RWPE1 (cell line): ENCODE measurements around the gene ARID1A.
A peak's percentile ranks its signal among the peaks of the same experiment; 100 is the strongest.
"Not testable (repeated sequence)": the region's sequence is repeated elsewhere in the genome, so short reads cannot be mapped to it uniquely, and the experiment has no call there.

Experiments
- CTCF ChIA-PET: fragments of 350-600 bp; sonication (Branson Sonifier 250); formaldehyde crosslinking; extraction: SDS; loops from one replicate; lab custom pipeline; 2021; lab: Yijun Ruan, JAX
- POLR2A ChIA-PET: fragments of 400-600 bp; formaldehyde crosslinking; extraction: SDS; loops from one replicate; lab custom pipeline; 2020; ENCODE audit warnings: antibody characterized with exemption; ENCODE audit not compliant: low non-redundant PET; lab: Yijun Ruan, JAX
- DNase-seq: peaks from one replicate; pipeline ENCODE4 v3.0.0; 2012; ENCODE audit warnings: low spot score
- H3K27ac ChIP-seq: fragments of 450-650 bp; 2 replicates; pipeline ENCODE4 v1.5.1; 2017
- TF ChIP-seq, protein P1 (sequence below): fragments of 450-650 bp; conservative IDR thresholded peaks from 2 replicates; pipeline ENCODE4 v1.5.1; 2017; ENCODE audit warnings: low read depth, mild to moderate bottlenecking

The ARID1A gene

DNA sequence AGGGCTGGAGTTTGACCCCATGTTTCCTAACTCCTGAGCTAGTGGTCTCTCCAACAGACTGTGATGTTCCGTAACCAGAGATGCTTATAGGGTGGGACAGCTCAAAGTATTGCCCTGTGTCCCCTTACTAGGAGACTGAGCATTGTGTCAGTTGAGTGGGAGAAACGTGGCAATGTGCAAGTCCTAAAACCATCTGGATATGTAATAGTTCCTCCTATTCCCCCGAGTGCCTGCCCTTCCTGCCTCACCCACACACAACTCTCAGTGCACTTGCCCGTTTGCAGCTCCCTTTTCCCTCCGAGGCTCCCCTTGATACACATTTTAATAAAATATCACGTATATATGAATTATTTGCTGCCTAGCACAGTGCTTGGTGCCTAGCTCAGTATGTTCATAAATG, 95.3 kb downstream of the ARID1A start:
- ChIA-PET POLR2A (no interaction called here), CTCF (interaction anchor here (0.6 to 5.2 kb wide), 4 partner anchors 10 to 191 kb away, joined by 3 to 96 read pairs (median 6); no protein-coding TSS in a partner anchor)
- no peak for DNase-seq

DNA sequence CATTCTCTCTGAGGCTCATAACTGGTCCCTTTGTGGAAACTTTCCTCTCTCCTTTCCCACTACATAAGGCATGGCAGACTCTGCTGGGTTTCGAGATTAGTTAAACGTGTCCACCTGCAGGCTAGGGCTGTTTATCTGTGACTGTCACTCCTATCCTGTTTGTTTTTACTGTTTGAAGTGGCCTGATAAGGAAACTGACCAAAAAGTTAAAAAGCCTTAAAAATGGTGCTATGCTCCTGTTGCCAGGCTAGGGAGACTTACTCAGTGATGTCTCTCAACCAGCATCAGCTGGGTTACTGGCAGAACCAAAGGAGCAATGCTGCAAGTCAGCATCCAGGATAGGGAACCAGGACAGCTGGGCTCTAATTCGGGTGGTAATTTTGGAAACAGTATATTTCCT, 95.8 kb downstream of the ARID1A start:
- ChIA-PET POLR2A (no interaction called here), CTCF (interaction anchor here (5.2 kb wide), 1 partner anchor 191 kb away, joined by 96 read pairs; no protein-coding TSS in a partner anchor)
- TF ChIP-seq, protein P1, sequence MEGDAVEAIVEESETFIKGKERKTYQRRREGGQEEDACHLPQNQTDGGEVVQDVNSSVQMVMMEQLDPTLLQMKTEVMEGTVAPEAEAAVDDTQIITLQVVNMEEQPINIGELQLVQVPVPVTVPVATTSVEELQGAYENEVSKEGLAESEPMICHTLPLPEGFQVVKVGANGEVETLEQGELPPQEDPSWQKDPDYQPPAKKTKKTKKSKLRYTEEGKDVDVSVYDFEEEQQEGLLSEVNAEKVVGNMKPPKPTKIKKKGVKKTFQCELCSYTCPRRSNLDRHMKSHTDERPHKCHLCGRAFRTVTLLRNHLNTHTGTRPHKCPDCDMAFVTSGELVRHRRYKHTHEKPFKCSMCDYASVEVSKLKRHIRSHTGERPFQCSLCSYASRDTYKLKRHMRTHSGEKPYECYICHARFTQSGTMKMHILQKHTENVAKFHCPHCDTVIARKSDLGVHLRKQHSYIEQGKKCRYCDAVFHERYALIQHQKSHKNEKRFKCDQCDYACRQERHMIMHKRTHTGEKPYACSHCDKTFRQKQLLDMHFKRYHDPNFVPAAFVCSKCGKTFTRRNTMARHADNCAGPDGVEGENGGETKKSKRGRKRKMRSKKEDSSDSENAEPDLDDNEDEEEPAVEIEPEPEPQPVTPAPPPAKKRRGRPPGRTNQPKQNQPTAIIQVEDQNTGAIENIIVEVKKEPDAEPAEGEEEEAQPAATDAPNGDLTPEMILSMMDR: no peak
- no peak overlapping the region for H3K27ac ChIP-seq
- DNase-seq: no peak

More for the DNA sequence above, 95.3 kb downstream of the ARID1A start:
- TF ChIP-seq, protein P1: no peak
- no peak overlapping the region for H3K27ac ChIP-seq

DNA sequence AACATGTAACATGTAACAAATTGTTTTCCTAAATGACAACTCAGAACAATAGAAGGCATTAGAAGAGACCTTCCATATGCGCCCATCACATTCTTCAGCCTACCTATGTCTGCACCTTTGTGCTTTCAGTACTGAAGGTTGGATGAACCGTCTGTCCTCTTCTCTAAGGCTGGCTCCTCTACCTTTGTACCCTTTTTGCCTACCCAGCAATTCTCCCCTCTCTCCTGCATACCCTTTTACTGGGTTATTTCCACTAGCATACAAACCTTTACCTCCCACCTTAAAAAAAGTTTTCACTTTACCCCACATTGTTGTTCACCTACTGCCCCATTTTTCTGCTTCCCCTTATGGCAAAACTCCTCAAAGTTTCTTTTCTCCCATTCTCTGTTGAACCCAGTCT, 97.1 kb downstream of the ARID1A start:
- no peak for DNase-seq
- H3K27ac ChIP-seq: no peak overlapping the region
- CTCF ChIA-PET: no interaction called here
- TF ChIP-seq, protein P1: no peak
- POLR2A ChIA-PET: no interaction called here

DNA sequence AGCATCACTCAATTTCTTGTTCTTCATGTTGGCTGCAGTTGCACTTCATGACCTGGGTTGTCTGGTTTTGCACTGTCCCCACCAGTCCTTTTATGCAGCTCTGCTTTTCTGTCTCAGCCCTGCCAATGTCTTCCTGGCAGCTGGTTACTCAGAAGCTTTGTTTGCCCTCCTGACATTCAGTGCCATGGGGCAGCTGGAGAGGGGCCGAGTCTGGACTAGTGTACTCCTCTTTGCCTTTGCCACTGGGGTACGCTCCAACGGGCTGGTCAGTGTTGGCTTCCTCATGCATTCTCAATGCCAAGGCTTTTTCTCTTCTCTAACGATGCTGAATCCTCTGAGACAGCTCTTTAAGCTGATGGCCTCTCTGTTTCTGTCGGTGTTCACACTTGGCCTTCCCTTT, 98.6 kb downstream of the ARID1A start:
- TF ChIP-seq, protein P1: no peak
- ChIA-PET CTCF (interaction anchor here (0.9 to 1.0 kb wide), 2 partner anchors 16 to 192 kb away, joined by 3 to 4 read pairs; no protein-coding TSS in a partner anchor), POLR2A (no interaction called here)
- no peak overlapping the region for H3K27ac ChIP-seq
- DNase-seq: no peak

DNA sequence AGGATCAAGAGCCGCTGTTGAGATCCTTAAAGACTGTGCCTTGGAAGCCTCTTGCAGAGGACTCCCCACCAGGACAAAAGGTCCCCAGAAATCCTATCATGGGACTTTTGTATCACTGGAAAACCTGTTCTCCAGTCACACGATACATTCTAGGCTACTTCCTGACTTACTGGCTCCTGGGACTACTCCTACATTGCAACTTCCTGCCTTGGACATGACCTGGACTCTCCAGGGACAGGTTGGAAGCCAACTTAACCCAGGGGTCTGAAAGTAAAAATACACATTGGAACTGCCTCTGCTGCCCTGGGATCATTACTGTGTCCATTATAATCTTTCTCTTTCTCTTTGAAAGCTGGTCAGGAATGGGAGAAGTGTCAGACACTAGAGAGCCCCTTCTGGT, 101.8 kb downstream of the ARID1A start:
- no peak for DNase-seq
- no peak overlapping the region for H3K27ac ChIP-seq
- CTCF ChIA-PET: interaction anchor here (0.9 kb wide), 1 partner anchor 90 kb away, joined by 4 read pairs; no protein-coding TSS in a partner anchor
- POLR2A ChIA-PET: no interaction called here
- TF ChIP-seq, protein P1: no peak

DNA sequence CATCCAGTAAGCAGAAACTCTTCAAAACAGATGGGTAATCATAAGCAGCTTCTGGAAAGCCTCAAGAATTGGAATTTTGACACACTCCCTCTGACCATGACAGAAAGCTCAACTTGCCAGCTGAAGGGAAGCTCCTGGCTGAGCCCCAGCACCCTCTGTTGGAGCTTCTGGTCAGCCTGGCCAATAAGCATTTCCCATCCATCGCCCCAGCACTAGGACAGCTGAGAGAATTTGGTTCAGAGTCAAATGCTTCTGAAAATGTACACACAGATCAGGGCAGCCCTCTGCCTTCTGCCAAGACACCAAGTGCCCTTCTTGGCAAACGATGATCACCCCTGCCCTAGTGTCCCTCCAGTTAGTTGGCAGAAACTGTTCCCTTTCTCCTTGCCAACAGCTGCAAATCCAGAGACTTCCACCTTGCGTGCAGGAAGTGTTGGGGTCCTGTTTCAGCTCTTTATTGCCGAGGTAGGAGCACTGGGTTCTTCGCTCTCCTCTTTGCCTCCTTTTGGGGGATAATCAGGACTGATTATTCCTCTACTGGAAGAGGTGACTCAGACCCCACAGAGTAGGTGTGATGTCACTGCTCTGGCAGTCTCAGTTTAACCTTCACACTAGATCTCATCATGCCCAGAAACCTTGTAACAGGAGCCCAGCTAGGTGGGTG, 103.8 kb downstream of the ARID1A start:
- ChIA-PET POLR2A (no interaction called here), CTCF (interaction anchor here (1.7 kb wide), 1 partner anchor 11 kb away, joined by 9 read pairs; no protein-coding TSS in a partner anchor)
- DNase-seq: peak; percentile 62
- H3K27ac ChIP-seq: peak overlapping the region; percentile 67
- TF ChIP-seq, protein P1: no peak

DNA sequence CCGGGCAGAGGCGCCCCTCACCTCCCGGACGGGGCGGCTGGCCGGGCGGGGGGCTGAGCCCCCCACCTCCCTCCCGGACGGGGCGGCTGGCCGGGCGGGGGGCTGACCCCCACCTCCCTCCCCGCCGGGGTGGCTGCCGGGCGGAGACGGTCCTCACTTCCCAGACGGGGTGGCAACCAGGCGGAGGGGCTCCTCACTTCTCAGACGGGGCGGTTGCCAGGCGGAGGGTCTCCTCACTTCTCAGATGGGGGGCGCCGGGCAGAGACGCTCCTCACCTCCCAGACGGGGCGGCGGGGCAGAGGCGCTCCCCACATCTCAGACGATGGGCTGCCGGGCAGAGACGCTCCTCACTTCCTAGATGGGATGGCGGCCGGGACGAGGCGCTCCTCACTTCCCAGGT, 108.1 kb downstream of the ARID1A start:
- CTCF ChIA-PET, POLR2A ChIA-PET, DNase-seq, H3K27ac ChIP-seq: not testable (repeated sequence)
